Thoracic aorta (tissue), 2 donors: ENCODE results near the gene MRPL34. TPM values are rescaled to one million over a fixed set of nuclear protein-coding genes. Genes with fewer than 3 reads are reported as not detected.

Experiments
- ATAC-seq: fragments of 150-250 bp; one replicate; pipeline ENCODE4 v1.8.0; 2017; ENCODE audit warnings: low read depth; ENCODE audit not compliant: insufficient number of reproducible peaks, low FRiP score
- DNase-seq: peaks from one replicate; pipeline ENCODE4 v3.0.0-alpha.2; 2020; ENCODE audit warnings: low spot score
- H3K27ac ChIP-seq, 2 donors: fragments of 200-600 bp; sonication (generic); 1 replicate in 1 of 2; 2 replicates in 1 of 2; pipeline ENCODE4 v1.5.1; 2016; ENCODE audit warnings: mild to moderate bottlenecking in 2 of 2, moderate library complexity in 2 of 2
- H3K27me3 ChIP-seq: fragments of 200-600 bp; sonication (generic); replicated peaks from 2 replicates; pipeline ENCODE4 v1.6.0; 2016; ENCODE audit warnings: mild to moderate bottlenecking; ENCODE audit not compliant: insufficient read depth
- H3K36me3 ChIP-seq: fragments of 200-600 bp; sonication (generic); one replicate; pipeline ENCODE4 v1.5.1; 2016
- H3K4me1 ChIP-seq, 2 donors: fragments of 200-600 bp; sonication (generic); 1 replicate in 1 of 2; 2 replicates in 1 of 2; pipeline versions ENCODE4 v1.5.1 to v1.6.0; 2016; ENCODE audit warnings: low read depth in 2 of 2, mild to moderate bottlenecking in 1 of 2; ENCODE audit not compliant: control insufficient read depth in 1 of 2
- H3K4me3 ChIP-seq: fragments of 200-600 bp; sonication (generic); 2 replicates; pipeline ENCODE4 v1.5.1; 2016; ENCODE audit warnings: mild to moderate bottlenecking
- H3K9me3 ChIP-seq: fragments of 200-600 bp; sonication (generic); 2 replicates; pipeline ENCODE4 v1.5.1; 2016
- CTCF ChIP-seq: fragments of 200-600 bp; sonication (generic); IDR thresholded peaks from one replicate; pipeline ENCODE4 v1.5.1; 2019; ENCODE audit warnings: antibody characterized with exemption
- total RNA-seq, 2 donors: library from RNA; depleted of rRNA; stranded (reverse); fragments of >200 nt; gene quantifications; one replicate each; pipeline versions ENCODE4 v1.1.0 to v1.2.3, GENCODE V29; 2016

Gene MRPL34
- total RNA-seq, 2 donors from 2014 or later: 132 to 140 TPM

DNA sequence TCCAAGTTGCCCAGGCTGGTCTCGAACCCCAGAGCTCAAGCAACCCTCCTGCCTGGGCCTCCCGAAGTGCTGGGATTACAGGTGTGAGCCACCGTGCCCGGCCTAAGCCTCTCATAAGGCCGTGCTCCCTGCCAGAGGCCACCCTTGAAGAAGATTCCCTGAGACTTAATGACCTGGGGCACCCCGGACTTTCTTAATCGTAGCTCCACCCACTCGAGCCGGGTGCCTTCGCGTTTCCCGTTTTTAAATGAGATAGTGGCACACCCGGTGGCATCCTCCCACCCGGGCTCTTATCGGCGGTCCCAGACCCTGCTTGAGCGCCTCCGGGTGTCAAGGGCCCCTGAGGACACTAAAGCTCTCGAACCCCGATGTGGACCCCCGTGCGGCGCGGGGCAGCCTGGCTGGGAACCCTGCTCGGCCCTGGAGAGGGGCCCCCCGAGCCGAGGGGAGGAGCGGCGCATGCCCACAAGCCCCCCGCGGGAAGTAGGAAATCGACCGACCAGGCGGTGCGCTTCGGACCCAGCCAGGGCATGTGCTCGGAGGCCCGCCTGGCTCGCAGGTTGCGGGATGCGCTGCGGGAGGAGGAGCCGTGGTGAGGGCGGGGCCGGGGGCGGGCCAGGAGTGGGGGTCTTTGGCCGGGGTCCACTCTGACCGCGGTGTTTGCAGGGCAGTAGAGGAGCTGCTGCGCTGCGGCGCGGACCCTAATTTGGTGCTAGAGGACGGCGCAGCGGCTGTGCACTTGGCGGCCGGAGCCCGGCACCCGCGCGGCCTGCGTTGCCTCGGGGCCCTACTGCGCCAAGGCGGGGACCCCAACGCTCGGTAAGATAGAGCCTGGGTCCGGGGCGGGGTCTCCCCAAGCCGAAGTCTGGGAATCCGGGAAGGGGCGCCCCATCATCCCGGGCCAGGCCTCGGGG is 24.0 kb upstream of the MRPL34 start, which contains the start of gene ANKLE1:
Gene ANKLE1 (plus strand): TSS at position 511 of the 914 bp plus-strand sequence. CDS start 20 bp downstream, at position 531.
- Histone ChIP-seq H3K27ac (no peak within 1 kb of the TSS), H3K27me3 (no peaks in the 10 kb centered on the region), H3K9me3 (no peaks in the 10 kb centered on the region), H3K4me1 (peaks cover 7 to 14% of the 10 kb centered on the region in 2 donors), H3K36me3 (peaks cover 15% of the 10 kb centered on the region), H3K4me3 (peak within 1 kb of the TSS; percentile 68)
- DNase-seq: no peak
- TF ChIP-seq CTCF: no peak
- ATAC-seq: no peak

DNA sequence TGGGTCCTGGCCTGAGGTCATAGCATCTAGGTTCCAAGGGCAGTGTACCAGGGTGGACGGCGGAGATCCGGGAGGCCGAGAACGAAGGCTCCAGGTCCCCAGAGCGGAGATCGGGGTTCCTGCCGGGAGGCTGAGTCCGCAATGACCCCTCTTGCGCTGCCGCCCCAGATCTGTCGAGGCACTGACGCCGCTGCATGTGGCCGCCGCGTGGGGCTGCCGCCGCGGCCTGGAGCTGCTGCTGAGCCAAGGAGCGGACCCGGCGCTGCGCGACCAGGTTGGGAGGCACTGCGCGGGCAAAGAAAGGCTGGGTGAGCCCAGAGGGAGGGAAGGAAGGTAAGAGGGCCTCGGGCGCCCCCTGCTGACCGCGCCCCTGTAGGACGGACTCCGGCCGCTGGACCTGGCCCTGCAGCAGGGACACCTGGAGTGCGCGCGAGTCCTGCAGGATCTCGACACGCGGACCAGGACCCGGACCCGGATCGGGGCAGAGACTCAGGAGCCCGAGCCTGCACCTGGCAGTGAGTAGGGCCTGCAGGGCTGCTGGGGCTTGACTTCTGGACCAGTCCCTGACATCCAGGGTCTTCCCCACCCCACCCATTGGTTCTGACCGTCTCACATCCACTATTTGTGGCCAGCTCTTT is 23.1 kb upstream of the MRPL34 start:
- Histone ChIP-seq H3K27ac (no peak overlapping the region), H3K27me3 (no peaks in the 10 kb centered on the region), H3K4me1 (peaks cover 7 to 14% of the 10 kb centered on the region in 2 donors), H3K4me3 (peak overlapping the region; percentile 68), H3K9me3 (no peaks in the 10 kb centered on the region), H3K36me3 (peaks cover 8% of the 10 kb centered on the region)
- peak; percentile 90 for TF ChIP-seq CTCF
- ATAC-seq (peak; percentile 64), DNase-seq (no peak)

GRCh38 chr19:17283504-17283996 is 22.1 kb upstream of the MRPL34 start:
- TF ChIP-seq CTCF: no peak
- H3K36me3 ChIP-seq: peaks cover 7% of the 10 kb centered on the region
- H3K4me3 ChIP-seq: no peak overlapping the region
- peaks cover 7 to 14% of the 10 kb centered on the region in 2 donors for H3K4me1 ChIP-seq
- no peak for DNase-seq
- no peak overlapping the region for H3K27ac ChIP-seq
- H3K9me3 ChIP-seq: no peaks in the 10 kb centered on the region
- ATAC-seq: no peak
- H3K27me3 ChIP-seq: no peaks in the 10 kb centered on the region

- H3K4me3 ChIP-seq: no peak overlapping the region
- no peaks in the 10 kb centered on the region for H3K9me3 ChIP-seq
- H3K4me1 ChIP-seq: peaks cover 7 to 14% of the 10 kb centered on the region in 2 donors
- TF ChIP-seq CTCF: no peak
- H3K27me3 ChIP-seq: no peaks in the 10 kb centered on the region
- H3K36me3 ChIP-seq: no peaks in the 10 kb centered on the region
- ATAC-seq: no peak
- no peak for DNase-seq
- no peak overlapping the region for H3K27ac ChIP-seq
Measured at GRCh38 chr19:17285415-17286135, 20.1 kb upstream of the MRPL34 start.
